H1 (cell line): ENCODE data around the gene CYB561A3. TPM values are rescaled to one million over a fixed set of nuclear protein-coding genes. Genes with fewer than 3 reads are reported as not detected.

Experiments
- CTBP2 ChIP-seq: IDR thresholded peaks from 2 replicates; pipeline ENCODE4 v1.7.0; 2011; ENCODE audit warnings: borderline replicate concordance, mild to moderate bottlenecking, moderate library complexity, mixed read lengths, low read length; ENCODE audit not compliant: insufficient read depth, insufficient read length
- GTF2F1 ChIP-seq: IDR thresholded peaks from 2 replicates; pipeline ENCODE4 v1.6.1; 2012; ENCODE audit warnings: low read depth, low read length, improper control_type of control experiment, borderline replicate concordance
- KDM4A ChIP-seq: IDR thresholded peaks from one replicate; pipeline ENCODE4 v1.7.1; 2012; ENCODE audit warnings: low read depth, mild to moderate bottlenecking, moderate library complexity, low read length, inconsistent platforms; ENCODE audit not compliant: severe bottlenecking
- MAX ChIP-seq: IDR thresholded peaks from 2 replicates; pipeline ENCODE4 v1.6.1; 2012; ENCODE audit warnings: inconsistent platforms
- TAF7 ChIP-seq: optimal IDR thresholded peaks from 2 replicates; pipeline ENCODE3; 2011; ENCODE audit warnings: low read depth, mild to moderate bottlenecking, inconsistent platforms, low read length, moderate library complexity, borderline replicate concordance
- polyA plus RNA-seq, 7 experiments: library from polyadenylated mRNA; depleted of rRNA in 3 of 7; stranded (reverse) in 5 of 7; unstranded in 2 of 7; fragments of >200 nt in 5 of 7; fragments of 200-250 nt in 2 of 7; gene quantifications; 1 replicate in 5 of 7; 2 replicates in 1 of 7; 4 replicates in 1 of 7; pipeline versions ENCODE4 v1.2.1 to v1.2.3, GENCODE V29; 2011 to 2013; ENCODE audit warnings: missing spikeins in 2 of 7, mixed read lengths in 2 of 7
- total RNA-seq: library from RNA; stranded (reverse); fragmentation: NEBNext Ultra II Directional; extraction: Animal tissue kit (Norgen Biotek cat#: 25700); gene quantifications from 2 replicates; pipeline ENCODE4 v1.2.1, GENCODE V29; 2021

CYB561A3 gene
- total and polyA plus RNA-seq, 2 of the 8 experiments (the other 6 are each of a cell fraction or from before 2014, with no cell fraction given), result 29.6 to 41.2 TPM

DNA sequence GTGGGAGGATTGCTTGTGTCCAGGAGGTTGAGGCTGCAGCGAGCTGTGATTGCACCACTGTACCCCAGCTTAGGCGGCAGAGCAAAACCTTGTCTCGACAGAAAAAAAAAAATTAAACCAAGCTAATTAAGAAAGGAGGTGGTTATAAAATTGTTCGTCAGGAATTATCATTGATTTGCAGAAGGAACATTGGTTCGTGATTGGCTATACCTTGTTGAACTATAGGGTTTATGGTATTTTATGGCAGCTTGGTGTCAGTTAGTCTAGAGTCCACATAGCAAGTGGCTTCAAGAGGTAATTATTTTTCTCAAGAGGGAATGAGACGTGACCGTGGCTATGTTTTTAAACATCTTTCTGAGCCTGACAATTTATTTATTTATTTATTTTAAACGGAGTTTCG is 19.2 kb upstream of the CYB561A3 start (continued):
- TF ChIP-seq KDM4A, result no peak
- no peak for TF ChIP-seq MAX
- no peak for TF ChIP-seq GTF2F1
- TF ChIP-seq CTBP2, result no peak
- no peak for TF ChIP-seq TAF7
